ENCODE data around the gene ADH4. TPM values are rescaled to one million over a fixed set of nuclear protein-coding genes. Genes with fewer than 3 reads are reported as not detected.
"Not testable (repeated sequence)": the region's sequence is repeated elsewhere in the genome, so short reads cannot be mapped to it uniquely, and the experiment has no call there.

ADH4 gene
- total RNA-seq, 1 experiment from 2014 or later, result not detected

GRCh38 chr4:99134586-99134985 is 9.5 kb downstream of the ADH4 start:
- DNase-seq (ENCODE audit: low spot score), result no peak

GRCh38 chr4:99131378-99131777 is 12.7 kb downstream of the ADH4 start:
- no peak for DNase-seq (ENCODE audit: low spot score)

- no peak for DNase-seq (ENCODE audit: low spot score)
These were observed 17.7 kb downstream of the ADH4 start for GRCh38 chr4:99126376-99126775.

- DNase-seq (ENCODE audit: low spot score), result no peak
These were observed 23.1 kb downstream of the ADH4 start for GRCh38 chr4:99121008-99121407.

GRCh38 chr4:99120501-99120900 is 23.6 kb downstream of the ADH4 start:
- no peak for DNase-seq (ENCODE audit: low spot score)

- peak; percentile 39 for DNase-seq (ENCODE audit: low spot score)
These were observed 26.0 kb downstream of the ADH4 start for GRCh38 chr4:99117876-99118693.

GRCh38 chr4:99117122-99117841 is 26.8 kb downstream of the ADH4 start:
- DNase-seq (ENCODE audit: low spot score), result not testable (repeated sequence)

GRCh38 chr4:99109286-99109685 is 34.8 kb downstream of the ADH4 start:
- not testable (repeated sequence) for DNase-seq (ENCODE audit: low spot score)

- DNase-seq (ENCODE audit: low spot score), result no peak
These were observed 39.9 kb downstream of the ADH4 start for GRCh38 chr4:99104153-99104552.

GRCh38 chr4:99103166-99103565 is 40.9 kb downstream of the ADH4 start:
- DNase-seq (ENCODE audit: low spot score), result no peak

GRCh38 chr4:99102634-99103033 is 41.5 kb downstream of the ADH4 start:
- DNase-seq (ENCODE audit: low spot score), result no peak

GRCh38 chr4:99100876-99101275 is 43.2 kb downstream of the ADH4 start:
- no peak for DNase-seq (ENCODE audit: low spot score)

GRCh38 chr4:99099814-99100213 is 44.3 kb downstream of the ADH4 start:
- DNase-seq (ENCODE audit: low spot score), result not testable (repeated sequence)

- DNase-seq (ENCODE audit: low spot score), result no peak
These were observed 44.8 kb downstream of the ADH4 start for GRCh38 chr4:99099311-99099710.

- DNase-seq (ENCODE audit: low spot score), result not testable (repeated sequence)
These were observed 52.3 kb downstream of the ADH4 start for GRCh38 chr4:99091841-99092240.

GRCh38 chr4:99091216-99091575 is 52.9 kb downstream of the ADH4 start:
- DNase-seq (ENCODE audit: low spot score), result no peak

- no peak for DNase-seq (ENCODE audit: low spot score)
These were observed 53.4 kb downstream of the ADH4 start for GRCh38 chr4:99090481-99091215.

GRCh38 chr4:99088481-99089365 is 55.4 kb downstream of the ADH4 start, which contains the start of gene ADH5:
TSS of gene ADH5 (minus strand) at chr4:99088788. CDS start at chr4:99088700, 88 bp downstream.
- peak; percentile 77 for DNase-seq (ENCODE audit: low spot score)

- DNase-seq (ENCODE audit: low spot score), result peak; percentile 60
These were observed 56.1 kb downstream of the ADH4 start for GRCh38 chr4:99088023-99088449.

- no peak for DNase-seq (ENCODE audit: low spot score)
These were observed 59.5 kb downstream of the ADH4 start for GRCh38 chr4:99084595-99084994.

- no peak for DNase-seq (ENCODE audit: low spot score)
These were observed 61.9 kb downstream of the ADH4 start for GRCh38 chr4:99082192-99082591.
